HUDEP-2 (cell line): ENCODE results near the gene MAG.
A peak's percentile ranks its signal among the peaks of the same experiment; 100 is the strongest.

ENCODE experiments used
- DNase-seq, 76 experiments: peaks; one replicate each; lab custom pipeline; 2025; ENCODE audit not compliant: unreplicated experiment in 76 of 76; lab: John Stamatoyannopoulos, UW

Gene MAG

GRCh38 chr19:35296644-35297514 is 4.9 kb downstream of the MAG start:
- no peak for DNase-seq

DNA sequence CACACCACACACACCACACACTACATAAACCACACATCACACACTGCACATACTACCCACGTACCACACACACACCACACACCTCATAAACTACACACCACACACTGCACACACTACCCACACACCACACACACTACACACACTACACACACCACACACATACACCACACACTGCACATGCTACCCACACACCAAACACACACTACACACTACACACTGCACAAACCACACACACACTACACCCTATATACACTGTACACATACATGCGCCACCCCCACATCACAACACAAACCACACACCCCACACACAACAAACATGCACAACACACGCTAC is 5.5 kb downstream of the MAG start:
- no peak for DNase-seq

GRCh38 chr19:35297922-35298321 is 6.0 kb downstream of the MAG start:
- no peak for DNase-seq

GRCh38 chr19:35298561-35298972 is 6.6 kb downstream of the MAG start:
- no peak for DNase-seq

- DNase-seq: peak in 7 of 76 experiments; percentile 14 to 36 (median 23)
These were observed 7.8 kb downstream of the MAG start for GRCh38 chr19:35299523-35300338.

DNA sequence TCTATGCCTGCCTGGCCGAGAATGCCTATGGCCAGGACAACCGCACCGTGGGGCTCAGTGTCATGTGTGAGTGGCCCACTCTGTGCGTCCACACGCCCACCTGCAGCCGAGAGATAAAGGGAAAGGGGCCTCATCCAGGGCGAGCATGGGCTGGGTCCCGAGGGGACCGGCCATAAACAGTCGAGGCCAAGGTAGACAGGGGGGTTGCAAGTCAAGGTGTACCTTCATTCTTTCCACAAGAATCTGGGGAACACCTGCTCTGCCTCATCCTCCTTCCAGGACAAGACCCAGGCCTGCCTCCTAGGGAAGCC is 8.3 kb downstream of the MAG start:
- DNase-seq: no peak

DNA sequence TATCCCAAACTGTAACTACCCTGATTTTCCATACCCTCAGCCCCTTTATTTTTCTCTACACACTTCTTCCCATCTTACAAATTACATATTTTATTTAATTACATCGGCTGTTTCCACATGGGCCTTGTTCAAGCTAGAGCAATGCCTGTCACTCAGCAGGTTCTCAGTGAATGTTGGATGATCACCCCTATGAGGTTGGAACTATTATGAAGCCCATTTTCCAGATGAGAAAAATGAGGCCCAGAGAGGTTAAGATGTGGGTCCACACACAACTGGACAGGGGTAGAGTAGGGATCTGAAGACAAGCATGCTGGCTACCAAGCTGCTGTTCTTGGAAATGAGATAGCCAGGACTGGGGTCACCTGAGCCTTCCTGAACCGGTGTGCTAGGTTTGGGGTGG is 10.0 kb downstream of the MAG start:
- no peak for DNase-seq

GRCh38 chr19:35302446-35302845 is 10.5 kb downstream of the MAG start:
- DNase-seq: no peak

GRCh38 chr19:35303357-35303915 is 11.5 kb downstream of the MAG start:
- no peak for DNase-seq

- DNase-seq: no peak
These were observed 12.1 kb downstream of the MAG start for GRCh38 chr19:35304036-35304435.

- no peak for DNase-seq
These were observed 13.2 kb downstream of the MAG start for GRCh38 chr19:35305181-35305580.

- DNase-seq: peak in 9 of 76 experiments; percentile 11 to 47 (median 22)
These were observed 14.7 kb downstream of the MAG start for GRCh38 chr19:35306473-35307246.

- DNase-seq: no peak
These were observed 16.0 kb downstream of the MAG start for GRCh38 chr19:35307931-35308330.

- no peak for DNase-seq
These were observed 16.9 kb downstream of the MAG start for GRCh38 chr19:35308910-35309309.

DNA sequence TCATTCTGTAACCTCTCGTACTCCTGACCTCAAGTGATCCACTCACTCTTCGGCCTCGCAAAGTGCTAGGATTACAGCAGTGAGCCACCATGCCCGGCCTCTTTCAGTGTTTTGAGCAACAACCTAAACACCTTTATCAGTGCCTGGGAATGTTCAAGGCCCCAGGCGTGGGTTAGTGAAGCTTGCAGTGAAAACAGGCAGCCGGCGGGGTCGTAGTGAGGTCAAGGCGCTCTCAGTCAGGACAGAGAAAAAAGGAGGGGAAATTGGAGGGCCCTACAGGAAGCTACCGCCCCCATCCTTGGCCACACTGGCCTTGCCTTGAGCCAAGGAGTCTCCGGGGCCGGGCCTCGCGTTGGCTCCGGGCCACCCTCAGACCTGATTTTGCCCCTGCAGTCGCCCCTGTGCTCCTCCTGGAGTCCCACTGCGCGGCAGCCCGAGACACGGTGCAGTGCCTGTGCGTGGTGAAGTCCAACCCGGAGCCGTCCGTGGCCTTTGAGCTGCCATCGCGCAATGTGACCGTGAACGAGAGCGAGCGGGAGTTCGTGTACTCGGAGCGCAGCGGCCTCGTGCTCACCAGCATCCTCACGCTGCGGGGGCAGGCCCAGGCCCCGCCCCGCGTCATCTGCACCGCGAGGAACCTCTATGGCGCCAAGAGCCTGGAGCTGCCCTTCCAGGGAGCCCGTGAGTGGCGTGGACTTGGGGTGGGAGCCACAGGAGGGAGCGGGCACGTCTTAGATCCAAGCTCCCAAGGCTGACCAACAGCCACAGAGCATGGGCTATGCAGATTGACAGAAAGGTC is 17.7 kb downstream of the MAG start:
- DNase-seq: no peak

GRCh38 chr19:35310331-35310730 is 18.4 kb downstream of the MAG start:
- DNase-seq: no peak

GRCh38 chr19:35310811-35311465 is 19.0 kb downstream of the MAG start:
- DNase-seq: no peak

DNA sequence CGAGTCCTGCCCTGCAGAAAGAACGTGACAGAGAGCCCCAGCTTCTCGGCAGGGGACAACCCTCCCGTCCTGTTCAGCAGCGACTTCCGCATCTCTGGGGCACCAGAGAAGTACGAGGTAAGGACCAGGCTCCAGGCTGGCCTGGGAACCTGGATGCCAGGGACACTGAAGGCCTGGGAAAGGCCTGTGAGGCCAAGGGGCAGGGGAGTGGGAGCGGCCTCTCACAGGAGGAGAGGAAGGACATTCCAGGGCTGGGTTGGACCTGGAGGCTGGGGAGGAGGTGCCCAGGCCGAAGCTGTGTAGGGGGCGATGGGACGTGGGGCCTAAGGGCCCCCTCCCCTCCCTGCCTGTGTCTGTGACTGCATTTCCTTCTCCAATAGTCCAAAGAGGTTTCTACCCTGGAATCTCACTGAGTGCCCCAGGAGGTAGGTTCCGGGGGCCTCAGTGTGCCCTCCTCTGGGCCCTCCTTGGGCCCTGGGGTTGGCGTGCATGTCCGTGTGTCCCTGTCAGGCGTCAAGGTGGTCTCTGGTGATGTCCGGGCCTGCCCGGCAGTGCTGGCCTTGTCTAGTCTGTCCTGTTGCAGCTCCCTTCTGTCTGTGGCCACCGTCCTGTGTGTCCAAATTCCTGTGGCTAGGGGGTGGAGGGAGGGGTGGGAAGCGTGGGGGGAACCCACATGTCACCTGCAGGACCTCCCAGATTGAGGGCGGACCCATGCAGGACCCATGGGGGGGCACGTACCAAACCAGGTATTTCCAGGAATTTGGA is 20.1 kb downstream of the MAG start:
- no peak for DNase-seq

- peak in 5 of 76 experiments; percentile 16 to 24 (median 21) for DNase-seq
These were observed 21.6 kb downstream of the MAG start for GRCh38 chr19:35313587-35313986.
